Measurements from ENCODE around the gene HYI.

Gene HYI

GRCh38 chr1:43435146-43436145, 18.3 kb downstream of the HYI start:
- Histone ChIP-seq H3K27ac (replicated peaks; ENCODE audit: low read length) (no peak overlapping the region), H4K8ac (ENCODE audit: low read depth, low read length) (no peak overlapping the region), H3K9me3 (replicated peaks in 1 of 2; ENCODE audit: control insufficient read depth in 2 of 2, insufficient read depth in 1 of 2, low read depth in 1 of 2, low read length in 2 of 2) (peaks cover 0 to 2% of the 10 kb centered on the region in 2 donors), H3K4me2 (ENCODE audit: insufficient read depth, low read length, poor library complexity, severe bottlenecking) (no peak overlapping the region), H3K36me3 (replicated peaks in 1 of 2; ENCODE audit: control insufficient read depth in 2 of 2, insufficient read depth in 2 of 2, low read length in 2 of 2) (peaks cover 43 to 79% of the 10 kb centered on the region in 2 donors), H3K9ac (ENCODE audit: low read depth, low read length, poor library complexity) (no peak overlapping the region), H4K91ac (ENCODE audit: low read depth, low read length, poor library complexity) (no peak overlapping the region), H2BK15ac (ENCODE audit: low read length) (no peak overlapping the region), H3K4me3 (ENCODE audit: low read length in 2 of 2) (no peak overlapping the region), H3K27me3 (ENCODE audit: control insufficient read depth in 3 of 3, insufficient read depth in 3 of 3, low read depth in 1 of 3, low read length in 3 of 3) (no peaks in the 10 kb centered on the region), H3K18ac (ENCODE audit: low read length) (no peak overlapping the region), H2BK120ac (ENCODE audit: low read depth, low read length) (no peak overlapping the region), H2AK5ac (ENCODE audit: low read depth, low read length) (no peak overlapping the region), H3K4ac (ENCODE audit: low read length) (no peak overlapping the region), H3K14ac (ENCODE audit: low read length) (no peak overlapping the region), H3K23ac (ENCODE audit: low read depth, low read length, poor library complexity) (no peak overlapping the region), H3K79me1 (ENCODE audit: low read depth, low read length) (no peaks in the 10 kb centered on the region), H3K4me1 (ENCODE audit: control insufficient read depth in 2 of 2, insufficient read depth in 1 of 2, low read depth in 1 of 2, low read length in 2 of 2) (peaks cover 4 to 22% of the 10 kb centered on the region in 2 donors), H2BK5ac (ENCODE audit: low read length) (no peak overlapping the region), H2BK12ac (ENCODE audit: low read length) (no peak overlapping the region), H2AFZ (ENCODE audit: low read length) (no peak overlapping the region)
- DNase-seq (ENCODE audit: low spot score): no peak
- WGBS, 2 donors (ENCODE audit: extremely low coverage in 2 of 2, insufficient read length in 2 of 2, insufficient replicate concordance in 1 of 2): no CpG with 5 or more reads among the region's 14 CpGs

GRCh38 chr1:43434256-43434655, 19.5 kb downstream of the HYI start:
- no CpG with 5 or more reads among the region's 7 CpGs for WGBS, 2 donors (ENCODE audit: extremely low coverage in 2 of 2, insufficient read length in 2 of 2, insufficient replicate concordance in 1 of 2)

GRCh38 chr1:43432907-43433306, 20.8 kb downstream of the HYI start:
- no peak overlapping the region for H3K23ac ChIP-seq (ENCODE audit: low read depth, low read length, poor library complexity)
- WGBS, 2 donors (ENCODE audit: extremely low coverage in 2 of 2, insufficient read length in 2 of 2, insufficient replicate concordance in 1 of 2): no CpG with 5 or more reads among the region's 5 CpGs
- no peak overlapping the region for H3K27ac ChIP-seq (replicated peaks; ENCODE audit: low read length)
- no peaks in the 10 kb centered on the region for H3K27me3 ChIP-seq (ENCODE audit: control insufficient read depth in 3 of 3, insufficient read depth in 3 of 3, low read depth in 1 of 3, low read length in 3 of 3)
- H3K9ac ChIP-seq (ENCODE audit: low read depth, low read length, poor library complexity): peak overlapping the region; percentile 26
- peak overlapping the region; percentile 43 for H4K8ac ChIP-seq (ENCODE audit: low read depth, low read length)
- no peak overlapping the region for H2AK5ac ChIP-seq (ENCODE audit: low read depth, low read length)
- H3K79me1 ChIP-seq (ENCODE audit: low read depth, low read length): no peaks in the 10 kb centered on the region
- peaks cover 4 to 22% of the 10 kb centered on the region in 2 donors for H3K4me1 ChIP-seq (ENCODE audit: control insufficient read depth in 2 of 2, insufficient read depth in 1 of 2, low read depth in 1 of 2, low read length in 2 of 2)
- no peak overlapping the region for H3K4ac ChIP-seq (ENCODE audit: low read length)
- no peak overlapping the region for H2BK120ac ChIP-seq (ENCODE audit: low read depth, low read length)
- no peak overlapping the region for H2AFZ ChIP-seq (ENCODE audit: low read length)
- no peak overlapping the region for H3K4me3 ChIP-seq (ENCODE audit: low read length in 2 of 2)
- no peak for DNase-seq (ENCODE audit: low spot score)
- no peak overlapping the region for H3K18ac ChIP-seq (ENCODE audit: low read length)
- no peak overlapping the region for H2BK15ac ChIP-seq (ENCODE audit: low read length)
- H3K36me3 ChIP-seq (replicated peaks in 1 of 2; ENCODE audit: control insufficient read depth in 2 of 2, insufficient read depth in 2 of 2, low read length in 2 of 2): peaks cover 47 to 81% of the 10 kb centered on the region in 2 donors
- no peak overlapping the region for H2BK12ac ChIP-seq (ENCODE audit: low read length)
- no peak overlapping the region for H3K14ac ChIP-seq (ENCODE audit: low read length)
- H3K4me2 ChIP-seq (ENCODE audit: insufficient read depth, low read length, poor library complexity, severe bottlenecking): no peak overlapping the region
- H2BK5ac ChIP-seq (ENCODE audit: low read length): no peak overlapping the region
- H4K91ac ChIP-seq (ENCODE audit: low read depth, low read length, poor library complexity): no peak overlapping the region
- H3K9me3 ChIP-seq (replicated peaks in 1 of 2; ENCODE audit: control insufficient read depth in 2 of 2, insufficient read depth in 1 of 2, low read depth in 1 of 2, low read length in 2 of 2): peaks cover 0 to 2% of the 10 kb centered on the region in 2 donors

More at GRCh38 chr1:43434256-43434655, 19.5 kb downstream of the HYI start:
- Histone ChIP-seq H2AFZ (ENCODE audit: low read length) (no peak overlapping the region), H2AK5ac (ENCODE audit: low read depth, low read length) (no peak overlapping the region), H3K23ac (ENCODE audit: low read depth, low read length, poor library complexity) (no peak overlapping the region), H2BK15ac (ENCODE audit: low read length) (no peak overlapping the region), H3K4me2 (ENCODE audit: insufficient read depth, low read length, poor library complexity, severe bottlenecking) (no peak overlapping the region), H3K9me3 (replicated peaks in 1 of 2; ENCODE audit: control insufficient read depth in 2 of 2, insufficient read depth in 1 of 2, low read depth in 1 of 2, low read length in 2 of 2) (peaks cover 0 to 2% of the 10 kb centered on the region in 2 donors), H2BK120ac (ENCODE audit: low read depth, low read length) (no peak overlapping the region), H3K14ac (ENCODE audit: low read length) (no peak overlapping the region), H3K36me3 (replicated peaks in 1 of 2; ENCODE audit: control insufficient read depth in 2 of 2, insufficient read depth in 2 of 2, low read length in 2 of 2) (peaks cover 47 to 81% of the 10 kb centered on the region in 2 donors), H3K27me3 (ENCODE audit: control insufficient read depth in 3 of 3, insufficient read depth in 3 of 3, low read depth in 1 of 3, low read length in 3 of 3) (no peaks in the 10 kb centered on the region), H3K4ac (ENCODE audit: low read length) (no peak overlapping the region), H2BK12ac (ENCODE audit: low read length) (no peak overlapping the region), H3K4me3 (ENCODE audit: low read length in 2 of 2) (no peak overlapping the region), H3K9ac (ENCODE audit: low read depth, low read length, poor library complexity) (no peak overlapping the region), H4K8ac (ENCODE audit: low read depth, low read length) (no peak overlapping the region), H3K18ac (ENCODE audit: low read length) (no peak overlapping the region), H4K91ac (ENCODE audit: low read depth, low read length, poor library complexity) (no peak overlapping the region), H2BK5ac (ENCODE audit: low read length) (no peak overlapping the region), H3K27ac (replicated peaks; ENCODE audit: low read length) (no peak overlapping the region), H3K79me1 (ENCODE audit: low read depth, low read length) (no peaks in the 10 kb centered on the region), H3K4me1 (ENCODE audit: control insufficient read depth in 2 of 2, insufficient read depth in 1 of 2, low read depth in 1 of 2, low read length in 2 of 2) (peaks cover 4 to 22% of the 10 kb centered on the region in 2 donors)
- DNase-seq (ENCODE audit: low spot score): no peak

GRCh38 chr1:43432171-43432860, 21.4 kb downstream of the HYI start:
- Histone ChIP-seq H4K91ac (ENCODE audit: low read depth, low read length, poor library complexity) (no peak overlapping the region), H3K23ac (ENCODE audit: low read depth, low read length, poor library complexity) (no peak overlapping the region), H3K4ac (ENCODE audit: low read length) (no peak overlapping the region), H2BK5ac (ENCODE audit: low read length) (no peak overlapping the region), H3K9me3 (replicated peaks in 1 of 2; ENCODE audit: control insufficient read depth in 2 of 2, insufficient read depth in 1 of 2, low read depth in 1 of 2, low read length in 2 of 2) (peaks cover 0 to 2% of the 10 kb centered on the region in 2 donors), H2AK5ac (ENCODE audit: low read depth, low read length) (no peak overlapping the region), H3K4me3 (ENCODE audit: low read length in 2 of 2) (no peak overlapping the region), H3K36me3 (replicated peaks in 1 of 2; ENCODE audit: control insufficient read depth in 2 of 2, insufficient read depth in 2 of 2, low read length in 2 of 2) (peaks cover 53 to 81% of the 10 kb centered on the region in 2 donors), H4K8ac (ENCODE audit: low read depth, low read length) (no peak overlapping the region), H3K18ac (ENCODE audit: low read length) (no peak overlapping the region), H3K27ac (replicated peaks; ENCODE audit: low read length) (no peak overlapping the region), H3K4me1 (ENCODE audit: control insufficient read depth in 2 of 2, insufficient read depth in 1 of 2, low read depth in 1 of 2, low read length in 2 of 2) (peaks cover 4 to 20% of the 10 kb centered on the region in 2 donors), H3K14ac (ENCODE audit: low read length) (no peak overlapping the region), H3K79me1 (ENCODE audit: low read depth, low read length) (no peaks in the 10 kb centered on the region), H3K27me3 (ENCODE audit: control insufficient read depth in 3 of 3, insufficient read depth in 3 of 3, low read depth in 1 of 3, low read length in 3 of 3) (no peaks in the 10 kb centered on the region), H2AFZ (ENCODE audit: low read length) (no peak overlapping the region), H3K9ac (ENCODE audit: low read depth, low read length, poor library complexity) (no peak overlapping the region), H2BK15ac (ENCODE audit: low read length) (no peak overlapping the region), H2BK12ac (ENCODE audit: low read length) (no peak overlapping the region), H3K4me2 (ENCODE audit: insufficient read depth, low read length, poor library complexity, severe bottlenecking) (no peak overlapping the region), H2BK120ac (ENCODE audit: low read depth, low read length) (no peak overlapping the region)
- WGBS, 2 donors (ENCODE audit: extremely low coverage in 2 of 2, insufficient read length in 2 of 2, insufficient replicate concordance in 1 of 2): no CpG with 5 or more reads among the region's 9 CpGs
- DNase-seq (ENCODE audit: low spot score): no peak

Data from neuronal stem cell (in vitro differentiated cells).